Fibroblast of pulmonary artery (primary cell): ENCODE results near the gene MTHFD1L.

Source experiments
- DNase-seq: peaks from one replicate; pipeline ENCODE4 v3.0.0-alpha.2; 2010; ENCODE audit warnings: low read depth
- H3K4me3 ChIP-seq: replicated peaks from 2 replicates; pipeline ENCODE4 v1.5.1; 2011; ENCODE audit warnings: low read depth, mild to moderate bottlenecking, control low read depth, low read length, moderate library complexity
- TF ChIP-seq, protein P1 (sequence below): IDR thresholded peaks from 2 replicates; pipeline ENCODE4 v1.5.1; 2011; ENCODE audit warnings: mild to moderate bottlenecking, control low read depth, low read length, inconsistent platforms; ENCODE audit errors: missing control alignments

MTHFD1L gene

DNA sequence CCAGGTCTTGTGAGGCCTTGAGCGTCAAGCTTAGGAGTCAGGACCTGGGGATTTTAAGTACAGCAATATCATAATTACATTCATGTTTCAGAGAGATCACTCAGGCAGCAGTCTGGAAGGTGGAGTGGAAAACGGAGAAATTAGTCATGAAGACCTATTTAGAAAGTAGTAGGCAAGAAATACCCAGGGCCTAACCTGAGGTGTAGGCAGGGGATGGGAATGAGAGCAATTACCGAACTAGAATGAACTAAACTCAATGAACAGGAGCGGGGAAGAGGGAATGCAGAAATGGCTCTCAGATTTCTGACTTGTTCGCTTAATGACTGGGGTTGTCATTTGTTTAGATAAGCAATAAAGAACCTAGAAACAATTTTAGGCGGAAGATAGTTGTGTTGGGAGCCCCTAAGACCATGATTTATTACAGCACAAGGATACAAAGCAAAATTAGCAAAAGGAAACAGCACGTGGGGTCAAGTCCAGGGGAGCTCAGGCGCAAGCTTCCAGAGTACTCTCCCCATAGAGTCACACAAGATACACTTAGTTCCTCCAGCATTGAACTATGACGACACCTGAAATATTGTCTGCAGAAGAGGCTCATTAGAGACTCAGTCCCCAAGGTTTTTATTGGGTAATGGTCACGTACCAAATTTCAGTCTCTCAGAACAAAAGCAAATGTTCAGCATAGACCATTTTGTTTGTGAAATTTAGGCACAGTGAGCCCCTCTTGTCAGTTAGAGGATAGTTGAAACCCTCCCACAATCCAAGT is 195.4 kb downstream of the MTHFD1L start:
- TF ChIP-seq, protein P1, sequence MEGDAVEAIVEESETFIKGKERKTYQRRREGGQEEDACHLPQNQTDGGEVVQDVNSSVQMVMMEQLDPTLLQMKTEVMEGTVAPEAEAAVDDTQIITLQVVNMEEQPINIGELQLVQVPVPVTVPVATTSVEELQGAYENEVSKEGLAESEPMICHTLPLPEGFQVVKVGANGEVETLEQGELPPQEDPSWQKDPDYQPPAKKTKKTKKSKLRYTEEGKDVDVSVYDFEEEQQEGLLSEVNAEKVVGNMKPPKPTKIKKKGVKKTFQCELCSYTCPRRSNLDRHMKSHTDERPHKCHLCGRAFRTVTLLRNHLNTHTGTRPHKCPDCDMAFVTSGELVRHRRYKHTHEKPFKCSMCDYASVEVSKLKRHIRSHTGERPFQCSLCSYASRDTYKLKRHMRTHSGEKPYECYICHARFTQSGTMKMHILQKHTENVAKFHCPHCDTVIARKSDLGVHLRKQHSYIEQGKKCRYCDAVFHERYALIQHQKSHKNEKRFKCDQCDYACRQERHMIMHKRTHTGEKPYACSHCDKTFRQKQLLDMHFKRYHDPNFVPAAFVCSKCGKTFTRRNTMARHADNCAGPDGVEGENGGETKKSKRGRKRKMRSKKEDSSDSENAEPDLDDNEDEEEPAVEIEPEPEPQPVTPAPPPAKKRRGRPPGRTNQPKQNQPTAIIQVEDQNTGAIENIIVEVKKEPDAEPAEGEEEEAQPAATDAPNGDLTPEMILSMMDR: no peak
- H3K4me3 ChIP-seq: no peak overlapping the region
- DNase-seq: no peak

DNA sequence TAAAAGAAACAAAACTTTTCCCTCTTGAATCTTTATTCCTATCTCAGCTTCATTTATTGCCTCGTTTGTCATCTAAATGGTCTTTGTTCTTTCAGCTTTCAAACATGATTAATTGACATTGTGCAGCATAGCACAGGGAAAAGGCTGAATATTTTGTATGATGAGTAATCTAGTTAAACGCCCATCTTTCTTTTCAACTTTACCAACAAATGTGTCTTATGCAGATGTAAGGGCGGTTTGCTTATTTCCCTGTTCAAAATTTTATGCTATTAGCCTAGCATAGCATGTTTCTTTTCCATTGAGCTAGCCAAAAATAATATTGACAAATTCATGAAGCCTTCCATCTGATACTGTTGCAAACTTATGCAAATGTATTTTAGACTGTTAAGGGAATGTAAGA is 197.8 kb downstream of the MTHFD1L start:
- peak; percentile 59 for DNase-seq
- no peak overlapping the region for H3K4me3 ChIP-seq
- TF ChIP-seq, protein P1: no peak

DNA sequence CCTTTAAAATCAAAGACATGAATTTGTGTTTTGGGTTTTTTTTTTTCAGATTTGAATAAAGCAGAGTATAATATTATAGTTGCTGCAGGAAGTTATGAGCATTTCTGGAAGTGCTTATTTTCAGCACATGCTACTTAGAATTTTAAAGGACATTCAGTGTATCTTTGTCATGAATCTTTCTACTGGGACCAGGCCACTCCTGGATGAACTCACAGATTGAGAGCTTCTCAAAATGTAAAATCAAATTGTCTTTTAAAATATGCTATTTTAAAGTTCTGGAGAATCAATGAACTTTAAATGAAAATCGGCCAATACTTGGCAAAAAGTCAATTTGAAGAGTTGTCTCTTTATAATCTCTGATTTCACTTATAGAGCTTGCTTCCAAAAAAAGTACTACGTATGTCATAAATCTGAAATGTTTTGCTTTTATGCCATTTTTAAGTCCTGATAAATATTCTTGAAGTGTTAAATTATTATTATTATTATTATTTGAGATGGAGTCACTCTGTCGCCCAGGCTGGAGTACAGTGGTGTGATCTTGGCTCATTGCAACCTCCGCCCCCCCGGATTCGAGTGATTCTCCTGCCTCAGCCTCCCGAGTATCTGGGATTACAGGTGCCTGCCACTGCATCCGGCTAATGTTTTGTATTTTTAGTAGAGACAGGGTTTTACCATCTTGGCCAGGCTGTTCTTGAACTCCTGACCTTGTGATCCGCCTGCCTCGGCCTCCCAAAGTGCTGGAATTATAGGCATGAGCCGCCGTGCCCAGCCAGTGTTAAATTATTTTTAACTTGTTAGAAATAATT is 198.5 kb downstream of the MTHFD1L start:
- TF ChIP-seq, protein P1: no peak
- DNase-seq: no peak
- no peak overlapping the region for H3K4me3 ChIP-seq

DNA sequence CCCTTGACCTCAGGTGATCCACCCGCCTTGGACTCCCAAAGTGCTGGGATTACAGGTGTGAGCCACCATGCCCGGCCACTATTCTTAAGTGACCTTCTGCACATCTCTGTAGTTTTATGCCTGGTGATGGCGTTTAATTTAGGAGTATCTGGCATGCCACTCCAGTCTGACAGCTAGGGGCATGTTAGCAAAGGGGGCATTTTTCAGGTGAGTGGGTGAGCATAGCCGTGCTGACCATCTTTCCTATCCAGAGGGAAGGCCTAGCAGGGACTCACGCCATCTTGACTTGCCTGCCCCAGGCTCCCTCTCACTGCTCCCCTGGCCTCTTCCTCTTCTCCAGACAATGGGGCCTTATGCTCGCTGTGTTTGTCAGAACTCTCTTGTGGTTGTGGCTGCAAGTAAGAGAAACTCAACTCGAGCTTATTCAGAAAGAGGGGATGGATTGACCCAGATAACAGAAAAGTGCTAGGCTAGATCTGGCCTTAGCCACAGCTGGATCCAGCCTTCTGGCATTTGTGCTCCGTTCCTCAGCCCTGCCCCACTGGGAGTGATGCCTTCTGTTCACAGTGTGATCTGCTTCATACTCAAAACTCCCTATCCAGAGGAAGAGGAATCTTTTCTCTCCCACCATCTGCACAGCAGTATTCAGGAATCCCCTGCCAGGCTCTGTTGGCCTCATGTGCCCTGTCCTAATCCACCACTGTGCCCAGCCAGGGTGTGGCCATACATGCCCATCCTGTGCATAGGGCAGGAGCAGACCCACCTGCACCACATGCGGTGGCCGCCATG is 199.7 kb downstream of the MTHFD1L start:
- TF ChIP-seq, protein P1: no peak
- H3K4me3 ChIP-seq: no peak overlapping the region
- DNase-seq: no peak

DNA sequence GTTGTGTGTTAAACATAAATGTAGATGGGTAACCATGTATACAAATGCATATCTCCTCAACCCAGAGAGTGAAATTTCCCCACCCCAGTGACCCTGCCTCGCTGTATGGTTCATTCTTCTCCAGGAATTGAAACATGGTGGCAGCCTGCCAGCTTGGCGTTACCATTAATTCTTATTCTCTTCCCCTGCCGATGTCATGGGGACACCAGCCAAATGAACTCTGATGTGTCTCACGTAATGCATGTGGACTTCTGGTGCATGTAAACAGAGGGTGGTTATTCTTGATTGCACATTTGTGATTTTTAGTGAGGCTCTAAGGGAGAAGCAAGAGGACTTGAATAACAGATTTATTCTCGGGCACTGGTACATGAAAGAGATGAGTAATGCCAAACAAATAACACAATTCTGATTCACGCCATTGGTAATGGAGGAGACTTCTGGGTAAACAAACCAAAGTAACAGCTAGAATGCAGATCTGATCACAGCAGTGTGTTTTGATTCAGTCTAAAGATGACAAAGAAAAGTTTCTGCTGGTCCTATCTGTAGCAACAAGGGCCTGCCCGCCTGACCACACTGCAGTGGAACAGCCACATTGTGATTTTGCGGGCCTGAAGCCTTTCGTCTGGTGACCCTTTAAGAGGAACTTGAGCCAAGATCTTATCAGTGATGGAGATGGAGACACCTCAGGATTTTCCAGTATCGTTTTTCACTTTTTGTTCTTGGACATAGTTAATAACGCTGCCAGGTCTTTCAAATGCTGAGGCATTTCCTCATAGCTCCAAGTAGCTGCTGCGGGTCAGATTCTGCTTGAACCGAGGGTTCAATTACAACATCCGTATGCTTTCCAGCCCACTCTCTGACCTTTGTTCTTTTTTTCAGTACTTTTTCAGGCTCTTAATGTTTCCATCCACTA is 202.4 kb downstream of the MTHFD1L start:
- TF ChIP-seq, protein P1: no peak
- H3K4me3 ChIP-seq: no peak overlapping the region
- peak; percentile 92 for DNase-seq

DNA sequence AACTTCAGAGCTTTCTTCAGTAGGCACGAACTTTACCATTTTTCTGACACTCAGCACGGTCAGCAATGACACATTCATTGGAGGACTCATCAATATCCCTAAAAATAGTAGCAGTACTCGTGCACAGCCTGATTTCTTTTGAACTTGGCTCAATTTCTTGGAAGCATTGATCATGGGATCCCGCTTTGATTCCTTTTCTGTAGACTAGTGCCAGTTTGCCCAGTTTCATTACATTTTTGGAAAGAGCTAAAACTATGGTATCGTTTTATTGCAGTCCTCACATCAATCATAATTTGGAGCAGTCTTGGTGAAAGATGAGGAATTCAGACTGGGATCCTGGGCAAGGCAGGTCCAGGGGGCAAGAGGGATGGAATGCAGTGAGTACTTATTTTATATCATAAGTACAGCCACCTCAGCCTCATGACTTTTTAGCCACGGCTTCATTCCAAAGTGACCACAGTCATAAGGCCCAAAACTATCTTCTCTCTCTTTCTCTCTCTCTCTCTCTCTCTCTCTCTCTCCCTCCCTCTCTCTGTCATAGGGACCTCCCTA is 203.3 kb downstream of the MTHFD1L start:
- no peak overlapping the region for H3K4me3 ChIP-seq
- DNase-seq: peak; percentile 53
- TF ChIP-seq, protein P1: no peak
